ENCODE measurements around the gene PLEKHA7. TPM values are rescaled to one million over a fixed set of nuclear protein-coding genes. Genes with fewer than 3 reads are reported as not detected.

PLEKHA7 gene
- total and polyA plus RNA-seq, 2 of the 13 experiments (the other 11 are each of a cell fraction or from before 2014, with no cell fraction given), result 17.5 to 18.7 TPM

DNA sequence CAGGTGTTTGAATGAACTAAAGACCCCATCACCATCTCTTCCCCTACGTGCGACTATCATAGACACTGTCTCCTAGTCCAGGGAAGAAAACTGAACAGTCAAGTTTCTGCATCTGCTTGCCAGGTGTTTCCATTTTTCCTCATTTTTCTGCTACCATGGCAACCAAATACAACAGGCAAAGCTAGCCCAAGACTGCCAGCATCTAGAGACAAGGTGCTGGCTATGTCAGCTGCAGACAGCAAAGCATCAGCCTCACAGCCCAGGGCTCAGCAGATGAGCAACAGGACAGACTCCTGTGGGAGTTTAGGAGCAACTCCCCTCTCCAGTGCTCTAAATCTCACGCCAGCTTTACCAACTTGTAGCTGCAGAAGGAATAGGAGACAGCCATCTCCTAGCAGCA lies 151.5 kb downstream of the PLEKHA7 start:
- H3K79me2 ChIP-seq (ENCODE audit: insufficient read depth, low read length), result no peaks in the 10 kb centered on the region
- 87% methylated on average over 3 of the region's 3 CpGs for WGBS (ENCODE audit: low lambda C conversion rate)
- ChIA-PET POLR2A (no interaction called here), CTCF (ENCODE audit: low intra/inter-chr PET ratio, low total read pairs) (no interaction called here)
- peaks cover 23% of the 10 kb centered on the region for H3K4me1 ChIP-seq (ENCODE audit: insufficient read depth, low read length)
- H3K36me3 ChIP-seq (replicated peaks in 1 of 2; ENCODE audit: control insufficient read depth in 1 of 2, insufficient read depth in 2 of 2, low read length in 2 of 2), result peaks cover 1 to 5% of the 10 kb centered on the region in 2 experiments; a peak in 3 of 5 replicates
- H3K4me2 ChIP-seq (ENCODE audit: low read depth, low read length), result no peak overlapping the region
- no peak overlapping the region for H3K9ac ChIP-seq (ENCODE audit: insufficient read depth, low read depth, low read length)
- TF ChIP-seq EZH2 (conservative IDR thresholded peaks at IDR 0.05; ENCODE audit: low read depth, low read length) (no peak), ZBTB7A (CRISPR knock-in tag; IDR thresholded peaks at IDR 0.05) (no peak), ZNF180 (CRISPR knock-in tag; IDR thresholded peaks at IDR 0.05; ENCODE audit: borderline replicate concordance, low read depth) (no peak), ZNF230 (CRISPR knock-in tag; IDR thresholded peaks at IDR 0.05) (no peak), SPEN (CRISPR knock-in tag; IDR thresholded peaks at IDR 0.05; ENCODE audit: low read depth) (no peak), TBL1XR1 (IDR thresholded peaks at IDR 0.05; ENCODE audit: borderline replicate concordance, low read length, partially characterized antibody) (no peak)
- DNase-seq (ENCODE audit: low spot score) (no peak), ATAC-seq (no peak), FAIRE-seq (no peak)
- H3K9me3 ChIP-seq (ENCODE audit: low read length), result no peaks in the 10 kb centered on the region
- H3K27ac ChIP-seq (ENCODE audit: extremely low read length, insufficient read depth, low read length), result no peak overlapping the region
- H3K4me3 ChIP-seq (replicated peaks in 1 of 3; ENCODE audit: insufficient read depth in 1 of 3, low read depth in 2 of 3, low read length in 3 of 3), result no peak overlapping the region
- 0 out of 2 replicates have a peak, but pooled peaks cover 3% of the 10 kb centered on the region for H4K20me1 ChIP-seq (ENCODE audit: insufficient read depth, low read length)
- H3K27me3 ChIP-seq (ENCODE audit: control insufficient read depth in 1 of 2, insufficient read depth in 2 of 2, low read length in 2 of 2), result no peaks in the 10 kb centered on the region
- in situ Hi-C loops (cut with HindIII; ENCODE audit: extremely low pct_ligation_motif_present, low pct_unique_long_range_greater_than_20kb) (no loop called here), intact Hi-C loops (cut with micrococcal nuclease; ENCODE audit: unreplicated experiment) (no loop called here)
- no peak overlapping the region for H2AFZ ChIP-seq (ENCODE audit: low read length)
- BruUV-seq (replicated peaks), result no TSS peak

DNA sequence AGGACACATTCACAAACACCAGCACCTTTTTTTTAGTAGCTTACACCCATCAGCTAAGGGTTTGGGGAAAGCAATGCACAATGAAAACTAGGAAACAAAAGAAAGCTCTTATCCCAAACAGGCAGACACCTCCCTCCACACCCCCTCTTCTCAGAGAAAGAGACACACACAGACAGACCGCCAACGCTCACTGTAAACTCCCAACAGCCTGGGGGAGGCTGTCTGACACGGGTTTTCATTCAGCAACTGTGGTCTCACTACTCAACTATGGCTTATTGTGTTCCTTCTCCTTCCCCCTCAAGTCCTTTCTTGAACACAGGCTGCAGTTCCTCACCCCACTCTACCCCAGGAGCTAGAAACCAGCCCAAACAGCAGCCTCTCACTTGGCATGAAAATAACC lies 152.4 kb downstream of the PLEKHA7 start:
- 95% methylated on average over 3 of the region's 3 CpGs for WGBS (ENCODE audit: low lambda C conversion rate)
- Histone ChIP-seq H3K4me1 (ENCODE audit: insufficient read depth, low read length) (peaks cover 23% of the 10 kb centered on the region), H4K20me1 (ENCODE audit: insufficient read depth, low read length) (0 out of 2 replicates have a peak, but pooled peaks cover 3% of the 10 kb centered on the region), H3K4me2 (ENCODE audit: low read depth, low read length) (no peak overlapping the region), H3K9ac (ENCODE audit: insufficient read depth, low read depth, low read length) (no peak overlapping the region), H3K9me3 (ENCODE audit: low read length) (no peaks in the 10 kb centered on the region), H3K27me3 (ENCODE audit: control insufficient read depth in 1 of 2, insufficient read depth in 2 of 2, low read length in 2 of 2) (no peaks in the 10 kb centered on the region), H3K4me3 (replicated peaks in 1 of 3; ENCODE audit: insufficient read depth in 1 of 3, low read depth in 2 of 3, low read length in 3 of 3) (no peak overlapping the region), H3K27ac (ENCODE audit: extremely low read length, insufficient read depth, low read length) (no peak overlapping the region), H3K36me3 (replicated peaks in 1 of 2; ENCODE audit: control insufficient read depth in 1 of 2, insufficient read depth in 2 of 2, low read length in 2 of 2) (peaks cover 1 to 9% of the 10 kb centered on the region in 2 experiments; a peak in 2 of 5 replicates), H3K79me2 (ENCODE audit: insufficient read depth, low read length) (no peaks in the 10 kb centered on the region), H2AFZ (ENCODE audit: low read length) (no peak overlapping the region)
- no TSS peak for BruUV-seq (replicated peaks)
- intact Hi-C loops (cut with micrococcal nuclease; ENCODE audit: unreplicated experiment), result no loop called here
- FAIRE-seq (no peak), ATAC-seq (no peak), DNase-seq (ENCODE audit: low spot score) (no peak)
- CTCF ChIA-PET (ENCODE audit: low intra/inter-chr PET ratio, low total read pairs), result no interaction called here
- POLR2A ChIA-PET, result no interaction called here
- in situ Hi-C loops (cut with HindIII; ENCODE audit: extremely low pct_ligation_motif_present, low pct_unique_long_range_greater_than_20kb), result no loop called here
- TF ChIP-seq, protein P1, sequence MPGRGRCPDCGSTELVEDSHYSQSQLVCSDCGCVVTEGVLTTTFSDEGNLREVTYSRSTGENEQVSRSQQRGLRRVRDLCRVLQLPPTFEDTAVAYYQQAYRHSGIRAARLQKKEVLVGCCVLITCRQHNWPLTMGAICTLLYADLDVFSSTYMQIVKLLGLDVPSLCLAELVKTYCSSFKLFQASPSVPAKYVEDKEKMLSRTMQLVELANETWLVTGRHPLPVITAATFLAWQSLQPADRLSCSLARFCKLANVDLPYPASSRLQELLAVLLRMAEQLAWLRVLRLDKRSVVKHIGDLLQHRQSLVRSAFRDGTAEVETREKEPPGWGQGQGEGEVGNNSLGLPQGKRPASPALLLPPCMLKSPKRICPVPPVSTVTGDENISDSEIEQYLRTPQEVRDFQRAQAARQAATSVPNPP (CRISPR knock-in tag; IDR thresholded peaks at IDR 0.05), result no peak
- TF ChIP-seq ATF7-NPFF (CRISPR knock-in tag; IDR thresholded peaks at IDR 0.05; ENCODE audit: low read depth), result no peak
- TF ChIP-seq ZNF556 (CRISPR knock-in tag; IDR thresholded peaks at IDR 0.05; ENCODE audit: borderline replicate concordance), result no peak
- TF ChIP-seq ZNF816 (CRISPR knock-in tag; IDR thresholded peaks at IDR 0.05; ENCODE audit: borderline replicate concordance), result no peak
- no peak for TF ChIP-seq ZFP62 (CRISPR knock-in tag; IDR thresholded peaks at IDR 0.05)
- no peak for TF ChIP-seq SALL1 (CRISPR knock-in tag; IDR thresholded peaks at IDR 0.05)
